HepG2 (cell line): ENCODE data around the gene LOX. TPM values are rescaled to one million over a fixed set of nuclear protein-coding genes. Genes with fewer than 3 reads are reported as not detected.

Experiments used
- ATAC-seq: fragments of 200-7000 bp; cut with Tn5 transposase; 3 replicates; pipeline ENCODE4 v1.9.1; 2020; ENCODE audit warnings: mild to moderate bottlenecking, moderate library complexity
- BruUV-seq: library from RNA; stranded (reverse); fragments of 400-500 nt; replicated peaks from 2 replicates; lab custom pipeline; 2021; lab: Mats Ljungman, UMichigan
- CTCF ChIA-PET: fragments of 300-600 bp; formaldehyde crosslinking; extraction: SDS; loops from one replicate; lab custom pipeline; 2021; ENCODE audit warnings: low total read pairs, inconsistent platforms, low intra/inter-chr PET ratio; lab: Yijun Ruan, JAX
- POLR2A ChIA-PET: fragments of 350-600 bp; sonication (Branson Sonifier 250); formaldehyde crosslinking; loops from one replicate; lab custom pipeline; 2020; ENCODE audit warnings: antibody characterized with exemption, inconsistent platforms; lab: Yijun Ruan, JAX
- DNase-seq: peaks from one replicate; pipeline ENCODE4 v3.0.0-alpha.2; 2015; ENCODE audit warnings: low spot score
- FAIRE-seq: peaks from 3 replicates; lab custom pipeline; 2011; peaks lifted over from hg19 to GRCh38; lab: Jason Lieb, UNC
- H2AFZ ChIP-seq: one replicate; pipeline ENCODE4 v1.6.1; 2011; ENCODE audit warnings: low read length, inconsistent platforms
- H3K27ac ChIP-seq: fragments of 300-600 bp; 3 replicates; pipeline ENCODE4 v1.8.0; 2011; ENCODE audit warnings: mixed run types, mild to moderate bottlenecking, mixed read lengths, low read length, inconsistent platforms; ENCODE audit not compliant: insufficient read depth; ENCODE audit errors: extremely low read length
- H3K27me3 ChIP-seq, 2 experiments: fragments of 200-600 bp in 1 of 2; 2 replicates in 1 of 2; 3 replicates in 1 of 2; pipeline versions ENCODE4 v1.6.0 to v1.8.0; 2011; ENCODE audit warnings: low read length in 2 of 2, mild to moderate bottlenecking in 2 of 2, moderate library complexity in 2 of 2, inconsistent platforms in 1 of 2; ENCODE audit not compliant: insufficient read depth in 2 of 2, control insufficient read depth in 1 of 2
- H3K36me3 ChIP-seq, 2 experiments: fragments of 200-600 bp in 1 of 2; replicated peaks in 1 of 2; 2 replicates in 1 of 2; 3 replicates in 1 of 2; pipeline versions ENCODE4 v1.5.1 to v1.8.0; 2011; ENCODE audit warnings: low read length in 2 of 2, inconsistent platforms in 1 of 2; ENCODE audit not compliant: insufficient read depth in 2 of 2, control insufficient read depth in 1 of 2
- H3K4me1 ChIP-seq: 2 replicates; pipeline ENCODE4 v1.5.1; 2012; ENCODE audit warnings: low read length, inconsistent platforms; ENCODE audit not compliant: insufficient read depth
- H3K4me2 ChIP-seq: 2 replicates; pipeline ENCODE4 v1.6.0; 2011; ENCODE audit warnings: low read depth, low read length, inconsistent platforms
- H3K4me3 ChIP-seq, 3 experiments: fragments of 200-600 bp in 1 of 3; sonication (generic), shearing (Covaris generic) in 1 of 3; replicated peaks in 1 of 3; 2 replicates each; pipeline ENCODE4 v1.5.1; 2011 to 2016; ENCODE audit warnings: low read length in 3 of 3, inconsistent platforms in 2 of 3, low read depth in 2 of 3, mild to moderate bottlenecking in 2 of 3, control low read depth in 1 of 3, mixed read lengths in 1 of 3; ENCODE audit not compliant: insufficient read depth in 1 of 3
- H3K79me2 ChIP-seq: one replicate; pipeline ENCODE4 v1.6.1; 2011; ENCODE audit warnings: low read length, inconsistent platforms; ENCODE audit not compliant: insufficient read depth
- H3K9ac ChIP-seq: 2 replicates; pipeline ENCODE4 v1.6.0; 2011; ENCODE audit warnings: mild to moderate bottlenecking, low read depth, low read length, inconsistent platforms; ENCODE audit not compliant: insufficient read depth
- H3K9me3 ChIP-seq: 2 replicates; pipeline ENCODE4 v1.5.1; 2012; ENCODE audit warnings: mild to moderate bottlenecking, low read length
- H4K20me1 ChIP-seq: 2 replicates; pipeline ENCODE4 v1.6.0; 2011; ENCODE audit warnings: inconsistent platforms, mild to moderate bottlenecking, low read length, moderate library complexity; ENCODE audit not compliant: insufficient read depth
- FOXK1 ChIP-seq: sonication (generic); formaldehyde crosslinking; IDR thresholded peaks from 2 replicates; pipeline ENCODE4 v1.4.0; 2020; ENCODE audit warnings: low read depth, missing genetic modification reagents, borderline replicate concordance
- HDAC2 ChIP-seq: sonication (generic); formaldehyde crosslinking; IDR thresholded peaks from 2 replicates; pipeline ENCODE4 v1.4.0; 2020; ENCODE audit warnings: missing genetic modification reagents
- MEF2D ChIP-seq: sonication (generic); formaldehyde crosslinking; IDR thresholded peaks from 2 replicates; pipeline ENCODE4 v1.5.1; 2020; ENCODE audit warnings: mild to moderate bottlenecking, missing genetic modification reagents
- SRY ChIP-seq: sonication (generic); formaldehyde crosslinking; IDR thresholded peaks from 2 replicates; pipeline ENCODE4 v1.8.0; 2022; ENCODE audit warnings: mild to moderate bottlenecking, missing genetic modification reagents
- ZMAT5 ChIP-seq: sonication (generic); formaldehyde crosslinking; IDR thresholded peaks from 2 replicates; pipeline ENCODE4 v1.5.0; 2020; ENCODE audit warnings: mild to moderate bottlenecking, low read depth, missing genetic modification reagents, borderline replicate concordance
- WGBS: methylation state at CpG from one replicate; pipeline ENCODE4 v1.1.6; 2017; ENCODE audit warnings: low lambda C conversion rate; 5-methylcytosine and 5-hydroxymethylcytosine counted together
- in situ Hi-C: cut with HindIII; loops from 2 replicates; pipeline ENCODE4 v1.10.0; 2017; ENCODE audit warnings: low pct_unique_long_range_greater_than_20kb; ENCODE audit not compliant: extremely low pct_ligation_motif_present
- intact Hi-C: fragments of 100-400 bp; cut with micrococcal nuclease; formaldehyde crosslinking; loops from one replicate; pipeline ENCODE4 v1.10.0; 2022; ENCODE audit not compliant: unreplicated experiment
- polyA plus RNA-seq, 8 experiments: library from polyadenylated mRNA; depleted of rRNA in 3 of 8; stranded (reverse) in 7 of 8; unstranded in 1 of 8; fragments of >200 nt; fragmentation: Illumina TruSeq in 4 of 8; extraction: Trizol in 4 of 8; gene quantifications; 2 replicates each; pipeline versions ENCODE4 v1.2.1 to v1.2.3, GENCODE V29; 2011 to 2016; ENCODE audit warnings: low read depth in 4 of 8, missing spikeins in 1 of 8, mixed read lengths in 1 of 8; ENCODE audit not compliant: insufficient read depth in 1 of 8
- total RNA-seq, 5 experiments: library from RNA; depleted of rRNA; stranded (reverse); fragments of >200 nt; fragmentation: Illumina TruSeq; extraction: Trizol; gene quantifications; 2 replicates each; pipeline ENCODE4 v1.2.3, GENCODE V29; 2016; ENCODE audit warnings: low read depth in 1 of 5
- TF ChIP-seq, protein P1 (sequence below): sonication (generic); formaldehyde crosslinking; IDR thresholded peaks from 2 replicates; pipeline ENCODE4 v1.4.0; 2020; ENCODE audit warnings: missing genetic modification reagents

Gene LOX
- total and polyA plus RNA-seq, 2 of the 13 experiments (the other 11 are each of a cell fraction or from before 2014, with no cell fraction given), result 0.73 to 173 TPM

- ATAC-seq (no peak), FAIRE-seq (no peak), DNase-seq (no peak)
- H4K20me1 ChIP-seq, result no peaks in the 10 kb centered on the region
- H3K9ac ChIP-seq, result no peak overlapping the region
- H3K27ac ChIP-seq, result no peak overlapping the region
- no peaks in the 10 kb centered on the region for H3K4me1 ChIP-seq
- in situ Hi-C loops, result no loop called here
- CTCF ChIA-PET, result no interaction called here
- H2AFZ ChIP-seq, result no peak overlapping the region
- no peak for TF ChIP-seq FOXK1 (CRISPR knock-in tag)
- TF ChIP-seq ZMAT5 (CRISPR knock-in tag), result no peak
- TF ChIP-seq, protein P1, sequence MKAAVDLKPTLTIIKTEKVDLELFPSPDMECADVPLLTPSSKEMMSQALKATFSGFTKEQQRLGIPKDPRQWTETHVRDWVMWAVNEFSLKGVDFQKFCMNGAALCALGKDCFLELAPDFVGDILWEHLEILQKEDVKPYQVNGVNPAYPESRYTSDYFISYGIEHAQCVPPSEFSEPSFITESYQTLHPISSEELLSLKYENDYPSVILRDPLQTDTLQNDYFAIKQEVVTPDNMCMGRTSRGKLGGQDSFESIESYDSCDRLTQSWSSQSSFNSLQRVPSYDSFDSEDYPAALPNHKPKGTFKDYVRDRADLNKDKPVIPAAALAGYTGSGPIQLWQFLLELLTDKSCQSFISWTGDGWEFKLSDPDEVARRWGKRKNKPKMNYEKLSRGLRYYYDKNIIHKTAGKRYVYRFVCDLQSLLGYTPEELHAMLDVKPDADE (CRISPR knock-in tag), result no peak
- no peak for TF ChIP-seq HDAC2
- TF ChIP-seq MEF2D (CRISPR knock-in tag), result no peak
- intact Hi-C loops, result no loop called here
- no peaks in the 10 kb centered on the region for H3K9me3 ChIP-seq
- WGBS, result 35% methylated on average over 10 of the region's 10 CpGs
- H3K27me3 ChIP-seq, result no peaks in the 10 kb centered on the region
- H3K4me3 ChIP-seq, result no peak overlapping the region
- H3K36me3 ChIP-seq, result no peaks in the 10 kb centered on the region
- no peak overlapping the region for H3K4me2 ChIP-seq
- no TSS peak for BruUV-seq
- H3K79me2 ChIP-seq, result no peaks in the 10 kb centered on the region
- POLR2A ChIA-PET, result no interaction called here
Observed at GRCh38 chr5:122126756-122127321, 48.8 kb upstream of the LOX start.

- DNase-seq (no peak), ATAC-seq (no peak), FAIRE-seq (no peak)
- no peak overlapping the region for H2AFZ ChIP-seq
- H3K36me3 ChIP-seq, result no peaks in the 10 kb centered on the region
- H3K79me2 ChIP-seq, result no peaks in the 10 kb centered on the region
- no peak overlapping the region for H3K27ac ChIP-seq
- no peak overlapping the region for H3K9ac ChIP-seq
- POLR2A ChIA-PET, result no interaction called here
- H3K4me3 ChIP-seq, result no peak overlapping the region
- H3K4me1 ChIP-seq, result no peaks in the 10 kb centered on the region
- no TSS peak for BruUV-seq
- H3K4me2 ChIP-seq, result no peak overlapping the region
- H4K20me1 ChIP-seq, result no peaks in the 10 kb centered on the region
- CTCF ChIA-PET, result no interaction called here
- WGBS, result 53% methylated on average over 2 of the region's 2 CpGs
- no peaks in the 10 kb centered on the region for H3K9me3 ChIP-seq
- H3K27me3 ChIP-seq, result no peaks in the 10 kb centered on the region
- in situ Hi-C loops (no loop called here), intact Hi-C loops (no loop called here)
- no peak for TF ChIP-seq SRY
Observed at GRCh38 chr5:122126177-122126755, 48.2 kb upstream of the LOX start.
